Right cardiac atrium (tissue), 5 donors: ENCODE results near the gene PABPC3. TPM values are rescaled to one million over a fixed set of nuclear protein-coding genes. Genes with fewer than 3 reads are reported as not detected.
A peak's percentile ranks its signal among the peaks of the same experiment; 100 is the strongest.

Experiments
- ATAC-seq, 2 donors: fragments of 200-7000 bp; cut with Tn5 transposase; one replicate each; pipeline versions ENCODE4 v1.8.0 to v1.9.1; 2020; ENCODE audit warnings: moderate library complexity in 2 of 2, mild to moderate bottlenecking in 1 of 2
- DNase-seq, 3 donors: peaks; one replicate each; pipeline ENCODE4 v3.0.0-alpha.2; 2020
- H3K27ac ChIP-seq: one replicate; pipeline ENCODE4 v1.5.1; 2013; ENCODE audit warnings: mild to moderate bottlenecking, low read length, control low read depth, moderate library complexity
- H3K27me3 ChIP-seq: one replicate; pipeline ENCODE4 v1.6.1; 2013; ENCODE audit not compliant: control insufficient read depth, insufficient read depth
- H3K4me1 ChIP-seq: one replicate; pipeline ENCODE4 v1.6.1; 2013; ENCODE audit warnings: low read length; ENCODE audit not compliant: control insufficient read depth, insufficient read depth
- H3K4me3 ChIP-seq: one replicate; pipeline ENCODE4 v1.5.1; 2013; ENCODE audit warnings: low read length, control low read depth
- H3K9me3 ChIP-seq: one replicate; pipeline ENCODE4 v1.6.1; 2013; ENCODE audit warnings: low read length; ENCODE audit not compliant: control insufficient read depth
- WGBS: extraction: QIAGEN DNeasy Blood & Tissue Kit; methylation state at CpG from one replicate; pipeline ENCODE4 v1.1.7; 2013; 5-methylcytosine and 5-hydroxymethylcytosine counted together
- intact Hi-C, 4 donors: fragments of 100-400 bp; cut with DNase I; formaldehyde crosslinking; loops; one replicate each; pipeline versions ENCODE4 v1.11.0 to v1.14.0; 2022 to 2023
- long read RNA-seq, 4 donors: library from polyadenylated mRNA; unstranded; transcript quantifications; one replicate each; pipeline ENCODE4 v2.0.0, GENCODE V29; 2020 to 2021
- polyA plus RNA-seq: library from polyadenylated mRNA; stranded (reverse); fragments of 200-250 nt; gene quantifications from one replicate; pipeline ENCODE4 v1.2.3, GENCODE V29; 2013
- total RNA-seq, 4 donors: library from RNA; stranded (reverse); fragmentation: NEBNext Ultra II Directional; extraction: Animal tissue kit (Norgen Biotek cat#: 25700); gene quantifications; one replicate each; pipeline ENCODE4 v1.2.1, GENCODE V29; 2021
- donor health status: healthy with polysubstance abuse.
- donor health status: DM: no; HTN: yes; CAD: no.
- donor health status: DM: no; HTN: no; CAD: no.
- donor health status: DM: no; HTN: yes; CAD: no; lungs with severe emphysema.
- donor health status: DM: yes; HTN: yes; CAD: no.

Gene PABPC3
- total RNA-seq (under 1 TPM; 0.09 to 0.14 (median 0.10) TPM), polyA plus RNA-seq (0.05 TPM)
- long read RNA-seq, donor 1, result 0 reads
- long read RNA-seq, donor 2, result 0 reads
- long read RNA-seq, donor 3, result 0 reads
- long read RNA-seq, donor 4, result 0 reads

DNA sequence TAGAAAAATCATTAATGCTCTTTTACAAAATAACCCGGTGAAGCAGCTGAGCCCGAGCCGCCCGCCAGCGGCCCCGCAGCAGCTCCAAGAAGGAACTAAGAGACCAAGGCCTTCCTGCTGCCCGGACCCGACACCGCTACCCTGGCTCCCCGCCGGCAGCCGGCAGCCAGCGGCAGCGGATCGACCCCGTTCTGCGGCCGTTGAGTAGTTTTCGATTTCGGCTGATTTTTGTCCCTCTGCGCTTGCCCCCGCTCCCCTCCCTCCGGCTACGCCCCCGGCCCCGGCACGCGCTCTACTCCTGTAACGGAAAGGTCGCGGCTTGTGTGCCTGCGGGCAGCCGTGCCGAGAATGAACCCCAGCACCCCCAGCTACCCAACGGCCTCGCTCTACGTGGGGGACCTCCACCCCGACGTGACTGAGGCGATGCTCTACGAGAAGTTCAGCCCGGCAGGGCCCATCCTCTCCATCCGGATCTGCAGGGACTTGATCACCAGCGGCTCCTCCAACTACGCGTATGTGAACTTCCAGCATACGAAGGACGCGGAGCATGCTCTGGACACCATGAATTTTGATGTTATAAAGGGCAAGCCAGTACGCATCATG, at the start of gene PABPC3:
Gene PABPC3, plus strand, starts transcription at position 286 of the 603 bp plus-strand sequence. Its CDS starts 63 bp downstream, at position 349.
- H3K4me1 ChIP-seq, result no peaks in the 10 kb centered on the region
- no peak for DNase-seq
- no peaks in the 10 kb centered on the region for H3K27me3 ChIP-seq
- no peak for ATAC-seq
- WGBS, result 24% methylated on average over 50 of the region's 50 CpGs
- no peaks in the 10 kb centered on the region for H3K9me3 ChIP-seq
- no peak within 1 kb of the TSS for H3K27ac ChIP-seq
- peak within 1 kb of the TSS; percentile 3 for H3K4me3 ChIP-seq
- intact Hi-C loops, result no loop called here

- peaks cover 3% of the 10 kb centered on the region for H3K27me3 ChIP-seq
- intact Hi-C loops, result no loop called here
Observed at GRCh38 chr13:25046274-25046984, 49.5 kb upstream of the PABPC3 start.

GRCh38 chr13:25046985-25047511, 48.9 kb upstream of the PABPC3 start:
- Histone ChIP-seq H3K4me3 (peak overlapping the region; percentile 0), H3K9me3 (no peaks in the 10 kb centered on the region), H3K27me3 (peaks cover 3% of the 10 kb centered on the region), H3K27ac (no peak overlapping the region), H3K4me1 (no peaks in the 10 kb centered on the region)
- peak in 1 of 3 donors; percentile 51 for DNase-seq
- peak; percentile 49 to 54 for ATAC-seq
- WGBS, result under 1% methylated on average over 39 of the region's 39 CpGs
- intact Hi-C loops, result no loop called here

More at GRCh38 chr13:25046274-25046984, 49.5 kb upstream of the PABPC3 start:
- ATAC-seq (no peak), DNase-seq (no peak)
- Histone ChIP-seq H3K4me3 (peak overlapping the region; percentile 0), H3K9me3 (no peaks in the 10 kb centered on the region), H3K4me1 (no peaks in the 10 kb centered on the region), H3K27ac (no peak overlapping the region)
- 16% methylated on average over 24 of the region's 24 CpGs for WGBS

DNA sequence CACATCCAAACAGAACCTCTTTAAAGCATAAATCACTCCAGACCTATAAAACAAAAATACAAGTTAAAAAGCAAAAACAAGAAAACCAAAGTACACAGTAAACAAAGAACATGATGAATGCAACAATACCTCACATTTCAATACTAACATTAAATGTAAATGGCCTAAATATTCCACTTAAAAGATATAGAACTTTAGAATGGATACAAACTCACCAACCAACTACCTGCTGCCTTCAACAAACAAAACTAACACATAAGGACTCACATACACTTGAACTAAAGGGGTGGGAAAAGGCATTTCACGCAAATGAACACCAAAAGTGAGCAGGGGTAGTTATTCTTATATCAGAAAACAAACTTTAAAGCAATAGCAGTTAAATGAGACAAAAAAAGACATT, 44.9 kb upstream of the PABPC3 start:
- Histone ChIP-seq H3K27ac (no peak overlapping the region), H3K4me1 (no peaks in the 10 kb centered on the region), H3K27me3 (no peaks in the 10 kb centered on the region), H3K4me3 (no peak overlapping the region), H3K9me3 (no peaks in the 10 kb centered on the region)
- DNase-seq (no peak), ATAC-seq (no peak)
- intact Hi-C loops, result no loop called here
- WGBS, result 52% methylated on average over 1 of the region's 1 CpG

GRCh38 chr13:25059166-25059565, 36.8 kb upstream of the PABPC3 start:
- ATAC-seq (no peak), DNase-seq (no peak)
- no peaks in the 10 kb centered on the region for H3K9me3 ChIP-seq
- no peaks in the 10 kb centered on the region for H3K4me1 ChIP-seq
- no peaks in the 10 kb centered on the region for H3K27me3 ChIP-seq
- 78% methylated on average over 1 of the region's 1 CpG for WGBS
- H3K4me3 ChIP-seq, result no peak overlapping the region
- intact Hi-C loops, result no loop called here
- no peak overlapping the region for H3K27ac ChIP-seq

DNA sequence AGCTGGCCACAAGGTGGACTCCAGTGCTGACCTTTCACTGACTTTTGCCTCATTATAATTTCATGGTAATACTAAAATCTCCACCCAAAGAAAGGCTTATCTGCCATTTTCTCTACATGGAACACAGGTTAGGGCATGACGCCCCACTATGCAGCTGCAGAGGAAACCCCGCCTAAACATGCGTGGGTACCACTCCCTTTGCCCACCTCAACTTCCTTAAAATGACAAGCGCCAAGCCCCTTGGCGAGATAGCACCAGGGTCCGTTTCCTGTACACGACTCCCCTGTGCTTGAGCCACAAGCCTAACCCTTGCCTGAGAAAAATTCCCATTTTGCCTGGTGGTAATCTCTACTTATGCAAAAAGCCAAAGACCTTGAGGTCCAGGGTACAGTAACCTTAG, 36.0 kb upstream of the PABPC3 start:
- no peak for ATAC-seq
- WGBS, result 73% methylated on average over 7 of the region's 7 CpGs

GRCh38 chr13:25062479-25062878, 33.5 kb upstream of the PABPC3 start:
- intact Hi-C loops, result no loop called here
- no peaks in the 10 kb centered on the region for H3K4me1 ChIP-seq
- ATAC-seq, result no peak
- WGBS, result 66% methylated on average over 5 of the region's 5 CpGs
- H3K27me3 ChIP-seq, result no peaks in the 10 kb centered on the region
- DNase-seq, result no peak
- H3K27ac ChIP-seq, result no peak overlapping the region
- H3K9me3 ChIP-seq, result no peaks in the 10 kb centered on the region
- no peak overlapping the region for H3K4me3 ChIP-seq

More for the DNA sequence above, 36.0 kb upstream of the PABPC3 start:
- intact Hi-C loops, result no loop called here
- DNase-seq, result no peak
- no peaks in the 10 kb centered on the region for H3K27me3 ChIP-seq
- no peak overlapping the region for H3K27ac ChIP-seq
- no peaks in the 10 kb centered on the region for H3K4me1 ChIP-seq
- no peak overlapping the region for H3K4me3 ChIP-seq
- H3K9me3 ChIP-seq, result no peaks in the 10 kb centered on the region

- no peak overlapping the region for H3K27ac ChIP-seq
- H3K4me3 ChIP-seq, result no peak overlapping the region
- no peak for DNase-seq
- no peak for ATAC-seq
- intact Hi-C loops, result no loop called here
- no peaks in the 10 kb centered on the region for H3K4me1 ChIP-seq
- no peaks in the 10 kb centered on the region for H3K27me3 ChIP-seq
- no peaks in the 10 kb centered on the region for H3K9me3 ChIP-seq
Observed at GRCh38 chr13:25064396-25064795, 31.5 kb upstream of the PABPC3 start.

GRCh38 chr13:25065974-25066770, 29.8 kb upstream of the PABPC3 start:
- ATAC-seq (no peak), DNase-seq (no peak)
- Histone ChIP-seq H3K27me3 (no peaks in the 10 kb centered on the region), H3K27ac (no peak overlapping the region), H3K9me3 (no peaks in the 10 kb centered on the region), H3K4me1 (no peaks in the 10 kb centered on the region), H3K4me3 (no peak overlapping the region)
- intact Hi-C loops, result no loop called here
- WGBS, result 82% methylated on average over 8 of the region's 8 CpGs

GRCh38 chr13:25067064-25067463, 28.9 kb upstream of the PABPC3 start:
- H3K4me3 ChIP-seq, result no peak overlapping the region
- H3K4me1 ChIP-seq, result no peaks in the 10 kb centered on the region
- intact Hi-C loops, result no loop called here
- WGBS, result 42% methylated on average over 3 of the region's 3 CpGs
- H3K9me3 ChIP-seq, result no peaks in the 10 kb centered on the region
- no peak overlapping the region for H3K27ac ChIP-seq
- no peak for ATAC-seq
- H3K27me3 ChIP-seq, result no peaks in the 10 kb centered on the region
- DNase-seq, result no peak

DNA sequence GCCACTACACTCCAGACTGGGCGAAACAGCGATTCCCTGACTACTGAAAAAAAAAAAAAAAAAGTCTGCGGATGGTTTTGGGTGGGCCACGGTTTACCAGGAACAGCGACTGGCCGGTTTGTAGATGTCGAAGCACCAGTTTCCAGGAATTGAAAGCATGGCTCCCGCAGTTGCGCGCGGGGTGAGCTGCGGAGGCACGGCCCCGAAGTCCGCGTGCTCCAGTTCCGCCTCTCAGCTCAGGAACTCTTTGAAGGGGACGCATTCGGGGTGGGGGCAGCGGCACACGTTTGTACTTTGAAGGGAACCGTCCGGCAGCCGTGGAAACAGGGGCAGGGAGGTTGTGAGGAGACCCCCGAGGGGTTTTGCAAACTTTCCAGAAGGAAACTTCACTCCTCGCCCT, 27.1 kb upstream of the PABPC3 start:
- no peak overlapping the region for H3K4me3 ChIP-seq
- WGBS, result 91% methylated on average over 26 of the region's 26 CpGs
- no peaks in the 10 kb centered on the region for H3K27me3 ChIP-seq
- ATAC-seq (no peak), DNase-seq (no peak)
- intact Hi-C loops, result no loop called here
- H3K9me3 ChIP-seq, result no peaks in the 10 kb centered on the region
- H3K4me1 ChIP-seq, result no peaks in the 10 kb centered on the region
- no peak overlapping the region for H3K27ac ChIP-seq
